ENCODE measurements around the gene LRCOL1.

The LRCOL1 gene

DNA sequence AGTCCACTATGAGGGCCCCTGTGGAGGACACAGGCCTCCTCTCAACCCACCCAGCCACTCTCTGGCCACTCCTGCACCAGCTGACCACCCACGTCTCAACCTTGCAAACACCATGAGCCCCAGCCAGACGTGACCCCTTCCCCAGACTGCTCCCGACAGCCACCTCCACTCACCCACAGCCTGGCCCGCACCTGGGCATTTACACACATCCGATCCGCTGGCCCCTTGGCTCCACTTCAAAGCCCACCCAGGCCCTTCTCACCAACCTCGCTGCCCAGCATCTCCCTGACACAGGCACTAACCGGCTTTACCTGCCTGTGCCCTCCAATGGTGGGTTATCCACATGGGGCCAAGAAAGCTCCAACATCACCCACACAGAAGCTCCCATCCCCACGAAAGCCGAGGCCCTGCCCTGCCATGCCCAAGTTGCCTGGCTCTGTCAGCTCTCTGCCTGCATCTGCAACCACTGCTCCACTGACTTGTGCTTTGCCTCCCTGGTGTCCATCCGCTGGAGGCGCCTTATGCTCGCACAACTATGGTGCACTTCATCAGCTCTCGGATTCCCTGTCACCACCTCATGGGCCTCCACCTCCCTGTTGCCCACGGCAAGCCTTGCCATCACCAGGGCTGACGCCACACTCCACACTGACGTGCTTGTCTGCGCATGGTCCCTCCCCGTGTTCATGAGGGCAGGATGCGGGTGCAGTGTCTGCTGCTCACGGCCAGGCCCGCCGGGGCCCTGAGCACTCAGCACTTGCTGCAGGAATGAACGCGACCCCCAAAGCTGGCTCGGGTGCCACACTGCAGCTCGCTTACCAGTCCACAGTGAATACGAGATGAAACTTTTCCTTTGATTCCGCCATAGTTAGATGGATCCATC is 24.9 kb upstream of the LRCOL1 start:
- DNase-seq = no peak

DNA sequence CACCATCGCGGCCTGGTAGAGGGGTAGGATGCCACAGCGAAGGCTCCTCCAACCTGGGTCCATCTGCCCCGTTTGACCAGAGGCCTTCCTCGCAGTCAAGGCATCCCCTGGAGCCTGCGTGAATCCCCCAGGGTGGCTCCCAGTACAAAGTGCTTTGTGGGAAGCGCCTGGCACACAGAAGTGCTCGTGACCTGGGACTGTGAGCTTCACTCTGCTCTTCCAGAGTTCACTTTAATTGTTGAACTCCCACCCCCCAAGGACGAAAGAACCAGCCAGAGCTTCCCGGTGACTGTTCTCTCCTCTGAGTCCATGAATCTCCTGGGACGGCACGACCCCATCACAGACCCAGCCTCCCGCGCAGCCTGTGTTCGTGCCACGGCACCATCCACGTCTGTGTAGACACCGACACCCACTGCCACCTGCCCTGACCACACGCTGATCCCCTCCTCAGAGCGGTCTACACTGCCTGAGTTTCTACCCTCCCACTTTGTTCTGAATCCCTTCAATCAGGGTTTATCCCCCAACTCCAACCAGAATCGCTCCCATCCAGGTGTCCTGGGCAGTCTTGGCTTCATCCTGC is 24.1 kb upstream of the LRCOL1 start:
- DNase-seq = no peak

DNA sequence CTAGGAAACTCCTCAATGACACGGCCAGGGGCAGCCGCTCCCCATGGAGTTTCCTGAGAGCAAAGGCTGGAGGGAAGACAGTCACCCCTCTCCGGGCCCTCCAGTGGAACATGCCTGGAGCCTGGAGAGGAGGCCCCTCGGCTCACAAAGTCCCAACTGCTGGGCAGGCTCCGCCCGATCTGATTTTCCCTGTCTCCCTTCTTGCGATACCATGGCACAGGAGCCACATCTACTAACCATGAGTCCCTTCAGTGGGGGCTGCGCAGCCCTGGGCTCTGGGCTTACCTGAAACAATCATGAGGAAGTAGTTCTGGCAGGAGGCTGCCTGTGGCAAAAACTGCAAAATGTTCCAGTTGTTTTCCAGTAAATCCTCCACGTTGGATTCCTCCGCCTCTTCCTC is 23.5 kb upstream of the LRCOL1 start:
- no peak for DNase-seq

DNA sequence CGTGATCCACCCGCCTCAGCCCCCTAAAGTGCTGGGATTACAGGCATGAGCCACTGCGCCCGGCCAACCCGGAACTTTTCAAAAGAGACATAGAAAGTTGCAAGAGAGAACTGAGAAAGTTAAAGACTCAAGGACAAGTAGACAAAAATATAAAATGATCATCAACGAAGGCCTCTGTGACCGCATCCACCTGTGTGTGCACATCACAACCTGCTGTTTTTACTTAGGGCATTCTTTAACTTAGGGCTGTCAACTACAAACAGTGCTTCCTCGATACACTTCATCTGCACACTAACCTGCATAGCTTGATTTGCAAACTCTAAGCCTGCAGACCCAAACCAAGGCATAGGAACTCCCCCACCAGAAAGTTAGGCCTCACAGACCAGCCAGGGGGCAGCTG is 23.0 kb upstream of the LRCOL1 start:
- DNase-seq = no peak

DNA sequence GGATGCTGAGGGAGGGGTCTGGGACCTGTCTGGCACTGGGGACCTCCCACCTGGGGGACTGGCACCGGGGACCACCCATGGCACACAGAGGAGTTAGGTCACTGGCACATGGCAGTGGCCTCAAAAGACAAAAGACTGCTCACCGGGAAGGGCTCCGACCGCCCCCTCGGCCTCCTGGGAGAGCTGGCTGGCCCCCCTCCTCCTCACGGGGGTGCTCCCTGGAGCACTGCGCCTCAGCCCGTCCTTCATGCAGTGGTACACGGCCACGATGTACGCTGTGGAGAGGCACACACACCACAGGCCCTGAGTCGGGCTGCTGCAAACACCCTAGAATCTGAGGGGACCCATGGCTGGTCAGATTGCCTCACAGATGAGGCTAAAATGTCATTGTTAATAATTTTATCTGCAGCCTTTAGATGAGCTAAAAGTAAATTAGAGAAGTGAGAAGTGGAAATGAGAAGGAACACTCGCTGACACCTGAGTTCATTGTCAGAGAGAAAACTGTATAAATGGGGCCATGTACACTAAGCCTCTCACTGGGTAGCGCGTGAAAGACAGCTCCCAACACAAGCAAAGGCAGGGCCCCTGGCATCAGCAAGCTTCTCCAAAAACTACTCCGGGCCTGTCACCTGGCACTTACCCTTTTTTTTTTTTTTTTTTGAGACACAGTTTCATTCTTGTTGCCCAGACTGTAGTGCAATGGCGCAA is 22.3 kb upstream of the LRCOL1 start:
- no peak for DNase-seq

DNA sequence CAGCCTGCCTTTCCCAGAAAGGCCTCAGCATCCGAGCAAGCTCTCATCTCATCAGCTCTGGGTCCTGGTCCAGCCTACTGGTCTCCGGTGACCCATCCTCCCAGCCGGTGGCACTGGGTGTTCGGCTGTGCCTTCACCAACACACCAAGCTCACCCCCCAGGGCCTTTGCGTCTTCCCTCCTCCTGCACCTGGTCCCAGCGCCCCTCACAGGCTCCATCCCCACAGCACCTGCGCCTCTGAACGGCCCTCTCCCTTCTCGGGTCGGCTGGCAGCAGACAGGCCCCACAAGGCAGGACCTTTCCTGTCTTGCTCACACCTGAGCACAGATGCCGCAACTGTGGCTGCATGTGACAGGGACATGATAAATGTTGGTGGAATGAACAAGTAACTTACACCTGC is 21.3 kb upstream of the LRCOL1 start:
- no peak for DNase-seq

DNA sequence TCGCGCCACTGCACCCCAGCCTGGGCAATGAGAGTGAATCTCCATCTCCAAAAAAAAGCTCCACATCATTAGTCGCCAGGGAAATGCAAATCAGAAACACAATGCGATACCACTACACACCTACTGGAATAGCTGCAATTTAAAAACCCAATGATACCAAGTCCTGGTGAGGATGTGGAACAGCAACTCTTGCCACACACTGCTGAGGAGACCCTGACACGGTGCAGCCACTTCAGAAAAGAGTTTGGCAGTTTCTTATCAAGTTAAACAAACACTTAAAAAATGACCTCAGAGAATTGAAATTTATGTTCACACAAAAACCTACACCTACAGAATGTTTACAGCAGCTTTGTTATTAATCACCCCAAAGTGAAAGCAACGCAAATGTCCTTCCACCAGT is 20.3 kb upstream of the LRCOL1 start:
- no peak for DNase-seq

DNA sequence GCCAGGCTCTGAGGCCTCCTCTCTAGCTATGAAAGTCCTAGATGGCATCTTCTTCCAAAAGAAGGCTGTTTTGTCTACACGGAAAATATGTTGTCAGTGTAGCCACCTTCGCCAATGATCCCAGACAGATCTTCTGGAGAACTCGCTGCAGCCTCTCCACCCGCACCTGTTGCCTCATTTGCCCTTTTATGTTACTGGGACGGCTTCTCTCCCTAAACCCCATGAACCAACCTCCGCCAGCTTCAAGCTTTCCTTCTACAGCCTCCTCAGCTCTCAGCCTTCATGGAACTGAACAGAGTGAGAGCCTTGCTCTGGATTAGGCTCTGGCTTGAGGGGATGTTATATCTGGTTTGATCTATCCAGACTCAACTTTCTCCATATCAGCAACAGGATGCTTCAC is 18.9 kb upstream of the LRCOL1 start:
- no peak for DNase-seq

DNA sequence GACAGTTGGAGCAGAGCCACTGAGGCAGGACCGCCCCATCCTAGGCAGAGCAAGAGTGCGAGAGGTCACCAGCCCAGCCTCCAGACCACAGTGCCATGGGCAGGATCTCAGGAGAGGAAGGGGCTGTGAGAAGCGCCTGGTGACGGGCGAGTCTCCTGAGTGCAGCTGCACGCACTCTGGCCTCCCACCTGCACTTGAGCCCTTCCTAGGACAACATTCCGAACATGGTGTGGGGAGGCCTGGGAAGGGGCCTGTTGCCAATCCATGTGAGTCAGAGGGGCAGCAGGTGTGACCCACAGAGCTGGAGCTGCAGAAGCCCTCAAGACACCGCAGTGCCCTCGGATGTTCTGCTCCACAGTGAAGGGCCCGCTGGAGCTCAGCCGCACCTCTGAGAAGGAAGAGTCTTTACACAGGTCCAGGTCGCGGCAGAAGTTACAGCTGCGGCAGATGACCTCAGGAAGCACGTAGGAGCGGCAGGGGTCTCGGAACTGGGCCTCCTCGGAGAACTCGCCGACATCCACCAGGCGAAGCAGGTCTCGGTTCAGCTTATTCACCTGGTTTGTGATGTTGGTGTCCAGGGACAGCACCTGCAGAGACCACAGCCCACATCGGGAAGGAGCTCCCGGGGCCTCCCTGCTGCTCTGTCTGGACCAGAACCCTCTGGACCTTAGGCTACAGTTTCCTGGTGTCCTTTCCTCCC is 15.5 kb upstream of the LRCOL1 start:
- DNase-seq = no peak

DNA sequence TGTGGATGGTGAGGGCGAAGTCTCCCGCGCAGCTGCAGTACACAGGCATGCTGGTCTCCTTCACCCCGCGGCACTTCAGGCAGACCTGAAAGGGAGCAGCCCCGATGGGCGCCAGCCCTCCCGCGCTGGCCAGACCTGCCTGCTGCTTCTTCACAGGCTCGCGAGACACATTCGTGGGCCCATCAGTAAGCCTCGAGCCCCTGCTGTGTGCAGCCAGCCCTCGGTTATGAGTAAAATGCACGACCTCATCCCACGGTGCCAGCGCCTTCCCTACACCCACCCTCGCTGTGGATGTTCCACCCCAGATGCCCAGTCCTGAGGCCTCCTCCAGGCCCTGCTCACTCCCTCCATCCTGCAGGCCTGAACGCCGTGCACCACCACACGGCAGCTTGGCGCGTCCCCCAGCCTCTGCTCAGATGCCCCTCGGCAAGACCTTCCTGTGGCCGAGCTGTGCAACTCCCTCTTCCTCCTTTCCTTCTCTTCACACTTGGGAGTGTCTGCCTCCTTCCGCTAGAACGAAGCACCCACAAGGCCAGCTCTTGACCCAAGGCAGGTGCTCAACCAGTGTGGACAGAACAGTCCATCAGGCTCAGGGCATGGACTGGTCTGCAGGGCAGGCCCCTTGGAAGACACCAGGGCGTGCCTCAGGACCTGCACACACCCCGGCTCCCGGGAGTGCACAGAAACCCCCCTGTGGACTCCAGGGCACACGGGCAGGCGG is 14.7 kb upstream of the LRCOL1 start:
- no peak for DNase-seq

DNA sequence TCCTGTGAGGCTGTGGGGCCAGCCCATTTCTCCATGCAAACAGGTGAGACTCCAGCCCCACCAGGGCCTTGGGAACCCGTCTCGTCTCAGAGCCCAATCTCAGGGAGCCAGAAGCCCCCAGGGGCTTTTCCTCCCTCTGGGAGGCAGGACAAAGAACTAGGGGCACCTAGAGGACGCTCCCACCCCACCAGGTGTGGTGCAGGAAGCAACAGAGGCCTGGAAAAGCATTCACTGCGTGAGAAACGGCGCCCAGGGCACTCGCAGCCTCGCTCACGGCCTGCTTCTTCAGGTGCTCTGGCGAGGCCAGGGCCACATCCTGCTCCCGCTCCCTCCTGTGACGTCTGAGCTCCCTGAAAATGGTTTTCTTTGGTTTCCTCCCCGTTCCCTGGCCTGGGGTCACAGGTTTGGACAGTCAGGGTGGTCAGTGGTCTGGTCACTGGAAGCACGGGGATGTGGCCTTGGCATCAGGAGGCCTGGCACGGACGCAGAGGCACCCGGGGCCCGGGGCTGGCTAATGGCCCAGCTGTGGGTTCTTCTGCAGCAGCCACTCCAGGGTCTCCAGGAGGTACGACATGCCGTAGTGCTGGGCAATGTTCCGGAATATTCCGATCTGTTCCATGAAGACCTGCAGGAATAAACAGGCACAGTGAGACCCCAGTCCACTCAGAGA is 13.9 kb upstream of the LRCOL1 start:
- DNase-seq = no peak

DNA sequence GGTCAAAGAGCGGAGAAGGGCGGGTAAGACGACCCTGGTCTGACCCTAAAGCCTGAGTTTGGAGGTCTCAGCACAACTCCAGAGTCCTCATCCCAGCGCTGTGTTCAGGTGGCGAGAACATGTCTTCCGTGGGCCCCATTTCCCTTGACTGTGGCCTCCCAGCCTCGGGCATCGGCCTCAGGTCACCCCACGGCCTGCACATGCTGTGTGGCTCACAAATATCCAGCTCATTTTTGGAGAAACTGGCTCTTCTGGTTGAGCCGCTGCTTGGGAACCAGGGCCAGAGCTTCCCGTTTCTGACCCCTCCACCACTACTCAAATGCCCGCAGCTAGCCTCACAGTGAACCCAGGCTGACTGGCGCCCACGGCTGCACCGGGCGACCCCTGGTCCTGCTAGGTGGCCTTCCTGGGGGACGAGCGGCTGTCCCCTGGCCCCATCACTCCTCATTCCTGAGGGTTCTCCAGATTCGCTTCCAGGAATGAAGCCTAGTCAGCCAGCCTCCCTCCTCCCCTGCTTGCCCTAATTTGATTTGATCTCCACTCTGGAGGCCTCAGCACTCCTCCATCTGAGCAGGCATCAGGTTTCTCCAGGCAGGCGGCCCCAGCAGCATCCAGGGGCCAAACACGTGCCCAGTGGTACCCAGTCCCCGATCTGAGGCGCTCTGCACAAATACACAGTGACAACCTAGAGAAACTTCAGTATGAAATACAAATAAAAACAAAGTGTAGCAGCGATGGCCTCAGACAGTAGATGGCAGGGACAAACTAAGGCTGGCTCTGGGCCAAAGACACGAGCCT is 12.9 kb upstream of the LRCOL1 start:
- DNase-seq = no peak

DNA sequence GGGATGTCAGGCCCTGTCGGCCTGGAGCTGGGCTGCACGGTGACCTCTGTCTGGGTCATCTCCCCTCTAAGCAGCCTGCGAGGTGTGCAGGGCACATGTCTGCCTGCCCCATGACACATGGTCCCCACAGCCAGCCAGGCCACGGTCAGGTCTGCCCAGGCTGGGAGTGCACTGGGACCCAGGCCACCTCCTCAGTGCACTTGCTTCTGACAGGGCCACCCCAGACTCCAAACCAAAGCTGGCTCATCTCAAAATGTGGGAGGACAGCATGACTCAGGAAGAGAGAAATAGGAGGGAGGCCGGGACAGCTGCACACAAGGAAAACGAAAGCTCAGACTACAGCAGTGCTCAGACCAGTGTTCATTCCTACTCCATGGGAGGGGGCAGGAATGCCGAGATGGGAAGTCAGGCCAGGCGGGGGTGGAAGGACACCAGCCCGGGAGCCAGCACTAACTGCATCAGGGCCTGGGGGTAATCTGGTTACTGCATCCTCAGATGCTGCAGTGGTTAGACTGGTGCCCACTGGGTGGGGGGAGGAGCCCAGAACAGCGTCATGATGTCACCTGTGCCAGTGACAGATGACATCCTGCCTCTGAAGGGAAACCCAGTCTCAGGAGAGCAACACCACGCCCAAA is 12.2 kb upstream of the LRCOL1 start:
- DNase-seq = no peak

DNA sequence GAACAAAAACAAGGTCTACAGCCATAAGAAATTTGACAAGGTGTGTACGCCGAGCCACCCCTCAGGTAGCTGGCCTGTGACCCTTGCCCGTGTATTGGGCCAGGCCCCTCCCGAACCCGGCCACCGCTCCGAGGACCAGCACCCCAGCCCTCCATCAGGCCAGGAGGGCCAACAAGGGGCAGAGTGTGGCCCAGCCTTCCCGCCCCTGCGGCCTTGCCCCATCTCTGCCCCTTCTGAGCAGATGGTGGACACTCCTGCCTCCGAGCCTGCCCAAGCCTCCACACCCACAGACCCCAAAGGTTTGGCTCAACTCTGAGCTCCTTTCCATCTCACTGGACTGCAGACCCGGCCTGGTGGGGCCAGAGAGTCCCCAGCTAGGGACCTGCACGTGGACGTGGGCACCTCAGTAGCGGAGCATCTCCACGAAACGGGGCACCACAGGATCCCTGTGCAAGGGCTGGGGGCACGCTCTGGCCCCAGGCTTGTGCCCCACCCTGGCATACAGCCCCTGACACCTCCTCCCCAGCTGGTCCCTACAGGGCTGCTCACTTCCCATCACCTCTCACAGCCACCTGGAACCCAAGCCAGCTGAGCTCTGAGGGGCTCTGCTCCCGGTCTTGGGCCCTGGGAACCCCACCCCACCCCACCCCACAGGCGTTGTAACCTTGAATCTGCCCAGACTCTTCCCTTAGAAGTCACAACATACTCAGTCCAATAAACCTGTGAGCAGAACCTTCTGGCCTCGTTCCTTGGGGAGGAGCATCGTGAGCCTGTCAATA is 11.5 kb upstream of the LRCOL1 start:
- no peak for DNase-seq

DNA sequence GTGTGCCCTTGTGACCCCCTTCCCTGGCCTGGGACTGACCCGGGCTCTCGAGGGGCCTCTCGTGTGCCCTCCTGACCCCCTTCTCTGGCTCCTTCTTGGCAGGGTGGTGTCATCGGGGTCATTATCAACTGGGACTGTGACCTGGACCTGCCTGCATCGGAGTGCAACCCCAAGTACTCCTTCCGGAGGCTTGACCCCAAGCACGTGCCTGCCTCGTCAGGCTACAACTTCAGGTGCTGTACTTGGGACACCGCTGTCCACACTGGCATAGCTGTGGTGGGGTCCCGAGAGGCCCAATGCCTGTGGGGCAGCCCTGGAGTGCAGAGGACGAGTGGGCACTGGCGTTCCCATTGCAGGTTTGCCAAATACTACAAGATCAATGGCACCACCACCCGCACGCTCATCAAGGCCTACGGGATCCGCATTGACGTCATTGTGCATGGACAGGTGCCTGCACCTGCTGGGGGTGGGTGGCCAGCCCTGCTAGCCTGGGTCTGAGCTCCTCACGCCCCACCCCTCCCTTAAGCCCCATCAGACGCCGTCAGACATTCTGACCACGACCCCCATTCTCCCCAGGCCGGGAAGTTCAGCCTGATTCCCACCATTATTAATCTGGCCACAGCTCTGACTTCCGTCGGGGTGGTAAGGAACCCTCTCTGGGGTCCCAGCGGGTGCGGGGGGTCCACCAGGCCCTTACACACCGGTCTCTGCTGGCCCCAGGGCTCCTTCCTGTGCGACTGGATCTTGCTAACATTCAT is 10.7 kb upstream of the LRCOL1 start:
- DNase-seq = no peak

DNA sequence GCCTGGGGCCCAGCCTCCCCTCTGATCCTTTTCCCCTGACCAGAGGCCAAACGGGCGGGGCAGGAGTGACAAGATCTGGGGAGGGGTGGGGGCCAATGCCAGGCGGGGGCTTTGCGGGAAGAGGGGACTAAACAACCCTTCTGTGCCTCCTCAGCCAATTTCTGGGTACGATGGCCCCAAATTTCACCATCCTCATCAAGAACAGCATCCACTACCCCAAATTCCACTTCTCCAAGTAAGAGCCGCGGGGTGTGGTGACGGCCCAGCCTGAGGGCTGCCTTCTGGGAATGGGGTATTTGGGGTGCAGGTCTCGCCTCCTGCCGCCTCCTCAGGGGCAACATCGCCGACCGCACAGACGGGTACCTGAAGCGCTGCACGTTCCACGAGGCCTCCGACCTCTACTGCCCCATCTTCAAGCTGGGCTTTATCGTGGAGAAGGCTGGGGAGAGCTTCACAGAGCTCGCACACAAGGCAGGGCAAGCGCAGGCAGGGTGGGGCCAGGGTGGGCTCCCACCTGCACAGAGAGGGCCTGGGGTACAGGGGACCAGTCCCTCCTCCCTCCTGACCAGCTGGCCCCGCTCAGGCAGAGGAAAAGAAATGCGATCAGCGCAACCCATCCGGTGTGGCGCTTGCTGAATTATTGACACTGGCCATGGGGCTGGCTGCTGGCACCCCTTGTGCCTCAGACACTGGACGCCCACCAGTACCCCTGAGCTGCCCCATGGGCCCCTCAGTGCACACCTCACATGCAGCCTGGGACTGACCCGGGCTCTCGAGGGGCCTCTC is 9.9 kb upstream of the LRCOL1 start:
- DNase-seq = no peak

DNA sequence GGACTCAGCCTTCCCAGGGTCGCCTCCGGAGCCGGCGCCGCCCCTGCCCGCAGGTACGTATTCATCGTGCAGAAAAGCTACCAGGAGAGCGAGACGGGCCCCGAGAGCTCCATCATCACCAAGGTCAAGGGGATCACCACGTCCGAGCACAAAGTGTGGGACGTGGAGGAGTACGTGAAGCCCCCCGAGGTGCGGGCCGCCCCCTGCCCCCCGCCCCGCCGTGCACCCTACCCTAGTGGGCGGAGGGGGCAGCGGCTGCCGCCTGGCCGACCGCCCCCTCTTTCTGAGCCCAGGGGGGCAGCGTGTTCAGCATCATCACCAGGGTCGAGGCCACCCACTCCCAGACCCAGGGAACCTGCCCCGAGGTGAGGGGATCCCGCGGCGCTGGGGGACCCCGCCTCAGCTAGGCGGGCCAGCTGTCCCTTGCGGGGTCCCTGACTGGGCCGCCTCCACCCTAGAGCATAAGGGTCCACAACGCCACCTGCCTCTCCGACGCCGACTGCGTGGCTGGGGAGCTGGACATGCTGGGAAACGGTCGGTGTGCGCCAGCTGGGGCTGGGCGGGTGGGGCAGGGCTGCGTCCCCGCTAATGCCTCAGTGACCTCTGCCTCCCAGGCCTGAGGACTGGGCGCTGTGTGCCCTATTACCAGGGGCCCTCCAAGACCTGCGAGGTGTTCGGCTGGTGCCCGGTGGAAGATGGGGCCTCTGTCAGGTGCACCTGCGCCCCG is 9.2 kb upstream of the LRCOL1 start:
- DNase-seq = no peak

DNA sequence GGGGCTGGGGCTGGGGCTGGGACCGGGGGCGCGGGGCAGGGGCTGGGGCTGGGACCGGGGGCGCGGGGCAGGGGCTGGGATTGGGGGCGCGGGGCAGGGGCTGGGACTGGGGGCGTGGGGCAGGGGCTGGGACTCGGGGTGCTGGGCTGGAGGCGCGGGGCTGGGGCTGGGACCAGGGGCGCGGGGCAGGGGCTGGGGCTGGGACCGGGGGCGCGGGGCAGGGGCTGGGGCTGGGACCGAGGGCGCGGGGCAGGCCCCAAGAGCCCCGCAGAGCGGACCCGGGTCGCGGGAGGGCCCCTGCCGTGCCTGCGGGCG is 8.6 kb upstream of the LRCOL1 start:
- DNase-seq = no peak
